ENCODE data around the gene CFAP100.

DNA sequence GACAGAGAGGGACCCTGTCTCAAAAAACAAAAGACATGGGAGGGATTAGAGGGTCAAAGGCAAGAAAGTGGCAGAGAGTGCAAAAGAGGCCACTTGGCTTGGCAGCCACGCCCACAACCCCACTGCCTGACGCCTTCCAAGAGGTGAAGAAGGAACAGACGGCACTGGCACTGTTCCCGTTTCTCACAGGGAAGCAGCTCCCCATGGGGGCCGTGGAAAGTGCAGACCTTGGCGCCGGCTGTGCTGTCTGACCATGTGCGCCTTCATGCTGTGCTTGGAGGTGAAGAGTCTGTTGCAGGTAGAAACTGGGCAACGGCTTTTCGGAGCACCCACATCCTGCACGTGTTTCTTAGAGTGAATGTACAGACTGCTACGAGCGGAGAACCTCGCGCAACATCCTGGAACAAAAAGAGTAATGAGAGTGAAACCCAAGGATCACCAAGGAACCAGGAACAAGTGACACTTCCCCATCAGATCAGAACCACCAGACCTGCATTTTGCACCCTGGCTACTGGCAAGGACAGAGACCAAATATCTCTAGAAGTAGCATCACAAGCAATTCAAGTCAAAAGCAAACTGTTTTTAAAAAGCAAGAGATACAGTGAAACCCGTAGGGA, 71.3 kb downstream of the CFAP100 start:
- no peak for TF ChIP-seq EZH2 (optimal IDR thresholded peaks at IDR 0.05; ENCODE audit: low read depth, low read length)
- TF ChIP-seq, protein P1, sequence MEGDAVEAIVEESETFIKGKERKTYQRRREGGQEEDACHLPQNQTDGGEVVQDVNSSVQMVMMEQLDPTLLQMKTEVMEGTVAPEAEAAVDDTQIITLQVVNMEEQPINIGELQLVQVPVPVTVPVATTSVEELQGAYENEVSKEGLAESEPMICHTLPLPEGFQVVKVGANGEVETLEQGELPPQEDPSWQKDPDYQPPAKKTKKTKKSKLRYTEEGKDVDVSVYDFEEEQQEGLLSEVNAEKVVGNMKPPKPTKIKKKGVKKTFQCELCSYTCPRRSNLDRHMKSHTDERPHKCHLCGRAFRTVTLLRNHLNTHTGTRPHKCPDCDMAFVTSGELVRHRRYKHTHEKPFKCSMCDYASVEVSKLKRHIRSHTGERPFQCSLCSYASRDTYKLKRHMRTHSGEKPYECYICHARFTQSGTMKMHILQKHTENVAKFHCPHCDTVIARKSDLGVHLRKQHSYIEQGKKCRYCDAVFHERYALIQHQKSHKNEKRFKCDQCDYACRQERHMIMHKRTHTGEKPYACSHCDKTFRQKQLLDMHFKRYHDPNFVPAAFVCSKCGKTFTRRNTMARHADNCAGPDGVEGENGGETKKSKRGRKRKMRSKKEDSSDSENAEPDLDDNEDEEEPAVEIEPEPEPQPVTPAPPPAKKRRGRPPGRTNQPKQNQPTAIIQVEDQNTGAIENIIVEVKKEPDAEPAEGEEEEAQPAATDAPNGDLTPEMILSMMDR (IDR thresholded peaks at IDR 0.05; ENCODE audit: low read length): no peak
- TF ChIP-seq EZH2phosphoT487 (IDR thresholded peaks at IDR 0.05; ENCODE audit: low read length): no peak

Measured in MM.1S (cell line).